ENCODE data around the gene FITM1.

Gene FITM1

DNA sequence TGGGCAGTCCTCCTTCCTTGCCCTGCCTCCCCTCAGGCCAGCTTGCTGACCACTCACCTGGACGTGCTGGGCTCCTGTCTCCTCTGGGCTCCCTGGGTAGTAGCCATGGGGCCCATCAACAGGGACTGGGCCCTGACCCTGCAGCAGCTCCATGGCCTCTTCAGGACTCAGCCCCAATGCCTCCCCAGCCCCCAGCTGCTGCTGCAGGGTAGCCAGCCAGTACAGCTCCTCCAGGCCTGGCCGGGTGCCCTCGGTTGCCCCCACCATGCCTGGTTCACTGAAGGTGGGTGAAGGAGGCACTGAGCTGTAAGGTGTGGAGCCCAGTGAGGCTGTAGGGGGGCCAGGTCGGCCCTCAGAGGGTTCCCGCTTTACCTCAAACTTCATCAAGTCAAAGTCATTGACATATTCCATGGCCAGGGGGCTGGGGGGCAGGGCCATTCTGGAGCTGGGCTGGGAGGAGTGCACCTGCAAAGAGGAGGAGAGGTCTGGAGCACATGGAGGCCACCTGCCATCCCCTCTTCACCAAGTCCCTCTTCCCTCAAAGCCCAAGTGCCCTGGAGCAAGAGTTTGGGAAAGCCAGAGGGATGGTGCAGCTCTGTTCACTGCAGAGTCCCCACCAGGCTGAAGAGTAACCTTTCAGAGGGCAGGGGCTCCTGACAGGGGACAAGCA, 47.9 kb upstream of the FITM1 start:
- H3K79me2 ChIP-seq (ENCODE audit: low read length), result no peaks in the 10 kb centered on the region
- no peaks in the 10 kb centered on the region for H3K9me3 ChIP-seq (replicated peaks; ENCODE audit: insufficient read depth, low read length)
- H3K9me2 ChIP-seq (replicated peaks; ENCODE audit: insufficient read depth, low read length), result no peaks in the 10 kb centered on the region
- H3K4me2 ChIP-seq (ENCODE audit: low read depth, low read length), result no peak overlapping the region
- H3K9ac ChIP-seq (ENCODE audit: low read length), result no peak overlapping the region
- no peak for DNase-seq
- H2AFZ ChIP-seq (ENCODE audit: low read length), result no peak overlapping the region
- H3K4me3 ChIP-seq (ENCODE audit: low read length), result no peak overlapping the region
- H3K4me1 ChIP-seq (ENCODE audit: low read length), result peaks cover 8% of the 10 kb centered on the region
- H3F3A ChIP-seq (ENCODE audit: insufficient read depth, low read length), result no peaks in the 10 kb centered on the region
- H4K20me1 ChIP-seq (ENCODE audit: insufficient read depth, low read length), result no peaks in the 10 kb centered on the region
- no peaks in the 10 kb centered on the region for H3K36me3 ChIP-seq (replicated peaks; ENCODE audit: insufficient read depth, low read length)
- TF ChIP-seq, protein P1, sequence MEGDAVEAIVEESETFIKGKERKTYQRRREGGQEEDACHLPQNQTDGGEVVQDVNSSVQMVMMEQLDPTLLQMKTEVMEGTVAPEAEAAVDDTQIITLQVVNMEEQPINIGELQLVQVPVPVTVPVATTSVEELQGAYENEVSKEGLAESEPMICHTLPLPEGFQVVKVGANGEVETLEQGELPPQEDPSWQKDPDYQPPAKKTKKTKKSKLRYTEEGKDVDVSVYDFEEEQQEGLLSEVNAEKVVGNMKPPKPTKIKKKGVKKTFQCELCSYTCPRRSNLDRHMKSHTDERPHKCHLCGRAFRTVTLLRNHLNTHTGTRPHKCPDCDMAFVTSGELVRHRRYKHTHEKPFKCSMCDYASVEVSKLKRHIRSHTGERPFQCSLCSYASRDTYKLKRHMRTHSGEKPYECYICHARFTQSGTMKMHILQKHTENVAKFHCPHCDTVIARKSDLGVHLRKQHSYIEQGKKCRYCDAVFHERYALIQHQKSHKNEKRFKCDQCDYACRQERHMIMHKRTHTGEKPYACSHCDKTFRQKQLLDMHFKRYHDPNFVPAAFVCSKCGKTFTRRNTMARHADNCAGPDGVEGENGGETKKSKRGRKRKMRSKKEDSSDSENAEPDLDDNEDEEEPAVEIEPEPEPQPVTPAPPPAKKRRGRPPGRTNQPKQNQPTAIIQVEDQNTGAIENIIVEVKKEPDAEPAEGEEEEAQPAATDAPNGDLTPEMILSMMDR (IDR thresholded peaks at IDR 0.05; ENCODE audit: low read length), result no peak
- TF ChIP-seq EZH2 (optimal IDR thresholded peaks at IDR 0.05; ENCODE audit: low read depth, low read length) (no peak), EZH2phosphoT487 (IDR thresholded peaks at IDR 0.05; ENCODE audit: low read length) (no peak)
- H3K27ac ChIP-seq (ENCODE audit: low read length), result no peak overlapping the region
- H3K27me3 ChIP-seq (replicated peaks; ENCODE audit: insufficient read depth, low read length), result no peaks in the 10 kb centered on the region

DNA sequence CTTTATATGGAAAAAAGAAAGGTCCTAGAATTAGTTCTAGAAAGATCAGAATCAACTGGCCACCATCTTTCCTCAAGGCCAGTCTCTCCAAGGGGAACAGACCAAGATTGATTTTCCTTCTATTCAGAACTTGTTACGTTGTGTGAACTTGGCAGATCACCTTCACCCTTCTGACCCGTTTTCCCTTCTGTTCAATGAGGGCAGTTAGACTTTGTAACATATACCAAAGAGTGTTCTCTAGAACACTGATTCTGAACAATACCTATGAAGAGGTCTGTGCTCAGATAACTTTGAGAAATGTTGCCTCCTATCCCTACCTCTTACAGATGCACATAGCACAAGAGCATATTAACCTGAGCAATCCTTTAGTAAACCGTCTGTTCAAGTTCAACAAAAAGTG, 47.0 kb upstream of the FITM1 start:
- TF ChIP-seq, protein P1 (IDR thresholded peaks at IDR 0.05; ENCODE audit: low read length), result no peak
- TF ChIP-seq EZH2phosphoT487 (IDR thresholded peaks at IDR 0.05; ENCODE audit: low read length), result no peak
- TF ChIP-seq EZH2 (optimal IDR thresholded peaks at IDR 0.05; ENCODE audit: low read depth, low read length), result no peak
- H3K4me3 ChIP-seq (ENCODE audit: low read length), result no peak overlapping the region
- H3K4me2 ChIP-seq (ENCODE audit: low read depth, low read length), result no peak overlapping the region
- H3K9me3 ChIP-seq (replicated peaks; ENCODE audit: insufficient read depth, low read length), result no peaks in the 10 kb centered on the region
- H3K4me1 ChIP-seq (ENCODE audit: low read length), result peaks cover 8% of the 10 kb centered on the region
- H3K27me3 ChIP-seq (replicated peaks; ENCODE audit: insufficient read depth, low read length), result no peaks in the 10 kb centered on the region
- no peaks in the 10 kb centered on the region for H3F3A ChIP-seq (ENCODE audit: insufficient read depth, low read length)
- DNase-seq, result no peak
- H3K36me3 ChIP-seq (replicated peaks; ENCODE audit: insufficient read depth, low read length), result no peaks in the 10 kb centered on the region
- no peak overlapping the region for H3K9ac ChIP-seq (ENCODE audit: low read length)
- no peaks in the 10 kb centered on the region for H4K20me1 ChIP-seq (ENCODE audit: insufficient read depth, low read length)
- no peaks in the 10 kb centered on the region for H3K9me2 ChIP-seq (replicated peaks; ENCODE audit: insufficient read depth, low read length)
- no peaks in the 10 kb centered on the region for H3K79me2 ChIP-seq (ENCODE audit: low read length)
- H3K27ac ChIP-seq (ENCODE audit: low read length), result no peak overlapping the region
- no peak overlapping the region for H2AFZ ChIP-seq (ENCODE audit: low read length)

DNA sequence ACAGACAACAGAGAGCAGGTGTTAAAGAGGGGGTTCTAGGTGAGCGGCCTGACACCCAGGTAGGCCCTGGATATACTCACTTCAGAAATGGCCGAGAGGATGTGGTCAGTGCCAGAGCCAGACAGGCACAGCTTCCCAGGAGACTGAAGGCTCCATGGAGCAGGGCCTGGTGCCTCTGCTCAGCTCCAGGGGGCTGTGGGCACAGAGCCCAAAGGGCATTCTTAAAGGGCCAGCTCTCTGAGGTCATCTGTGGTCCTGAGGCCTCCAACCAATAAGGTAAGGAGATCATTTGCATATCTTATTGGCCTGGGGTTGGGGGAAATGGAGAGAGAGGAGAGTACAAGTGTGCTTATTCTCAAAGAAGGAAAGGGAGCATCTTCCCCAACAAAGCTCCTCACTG, 46.0 kb upstream of the FITM1 start:
- Histone ChIP-seq H3K27ac (ENCODE audit: low read length) (no peak overlapping the region), H3F3A (ENCODE audit: insufficient read depth, low read length) (no peaks in the 10 kb centered on the region), H3K4me1 (ENCODE audit: low read length) (peaks cover 8% of the 10 kb centered on the region), H3K9ac (ENCODE audit: low read length) (no peak overlapping the region), H3K79me2 (ENCODE audit: low read length) (no peaks in the 10 kb centered on the region), H3K4me3 (ENCODE audit: low read length) (no peak overlapping the region), H3K36me3 (replicated peaks; ENCODE audit: insufficient read depth, low read length) (no peaks in the 10 kb centered on the region), H3K9me3 (replicated peaks; ENCODE audit: insufficient read depth, low read length) (no peaks in the 10 kb centered on the region), H3K4me2 (ENCODE audit: low read depth, low read length) (no peak overlapping the region), H3K9me2 (replicated peaks; ENCODE audit: insufficient read depth, low read length) (no peaks in the 10 kb centered on the region), H3K27me3 (replicated peaks; ENCODE audit: insufficient read depth, low read length) (no peaks in the 10 kb centered on the region), H2AFZ (ENCODE audit: low read length) (no peak overlapping the region), H4K20me1 (ENCODE audit: insufficient read depth, low read length) (no peaks in the 10 kb centered on the region)
- DNase-seq, result no peak
- TF ChIP-seq EZH2 (optimal IDR thresholded peaks at IDR 0.05; ENCODE audit: low read depth, low read length) (no peak), EZH2phosphoT487 (IDR thresholded peaks at IDR 0.05; ENCODE audit: low read length) (no peak)
- TF ChIP-seq, protein P1 (IDR thresholded peaks at IDR 0.05; ENCODE audit: low read length), result no peak
